GM12874 (cell line): Measurements from ENCODE around the gene APOBEC3G.

ENCODE experiments used
- TF ChIP-seq, protein P1 (sequence below): IDR thresholded peaks from 2 replicates; pipeline ENCODE4 v1.5.1; 2011; ENCODE audit warnings: low read depth, mild to moderate bottlenecking, control low read depth, low read length, moderate library complexity; ENCODE audit not compliant: insufficient read depth

APOBEC3G gene

DNA sequence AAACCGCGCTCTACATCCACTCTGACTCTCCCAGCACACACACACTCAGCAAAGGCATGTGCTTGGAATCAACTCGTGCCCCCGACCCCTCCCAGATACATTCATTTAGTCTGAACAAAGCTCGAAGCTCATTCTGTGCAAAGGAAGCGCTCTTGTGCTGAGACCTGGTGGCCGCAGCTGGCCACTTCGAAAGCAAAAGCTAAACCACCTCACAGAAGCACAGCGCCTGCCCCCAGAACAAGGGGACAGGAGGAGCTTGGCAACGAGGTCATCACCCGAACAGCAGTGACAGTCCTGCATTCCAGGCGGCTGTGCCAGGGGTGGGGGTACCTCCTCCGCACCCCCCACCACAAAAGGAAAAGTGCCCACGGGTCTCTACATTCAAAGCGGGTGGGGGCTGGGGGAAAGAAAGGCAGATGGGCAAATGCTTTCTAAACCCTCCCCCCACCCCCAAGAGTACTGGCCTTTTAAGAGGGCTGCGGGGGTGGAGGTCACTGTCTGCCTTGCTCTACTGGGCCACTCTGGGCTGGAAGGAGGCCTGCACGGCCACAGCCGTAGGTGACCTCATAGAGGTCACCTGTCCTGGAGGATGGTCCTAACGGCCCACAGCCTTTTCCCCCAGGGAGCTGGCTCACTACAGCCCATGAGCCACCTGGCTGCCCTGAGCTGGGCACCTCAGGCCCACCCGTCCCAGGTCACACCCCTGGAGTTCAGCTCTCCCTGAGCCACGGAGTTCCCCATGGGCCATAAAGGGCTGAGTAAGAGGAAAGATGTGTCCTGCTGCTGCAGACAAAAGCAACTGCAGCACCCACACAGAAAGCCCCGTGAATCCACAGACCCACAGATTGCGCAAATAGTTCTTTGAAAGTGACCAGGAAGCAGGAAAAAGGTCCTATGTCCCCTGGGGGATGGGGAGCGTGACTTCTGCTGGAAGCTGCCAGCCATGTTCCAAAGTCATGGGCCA lies 54.1 kb downstream of the APOBEC3G start:
- TF ChIP-seq, protein P1, sequence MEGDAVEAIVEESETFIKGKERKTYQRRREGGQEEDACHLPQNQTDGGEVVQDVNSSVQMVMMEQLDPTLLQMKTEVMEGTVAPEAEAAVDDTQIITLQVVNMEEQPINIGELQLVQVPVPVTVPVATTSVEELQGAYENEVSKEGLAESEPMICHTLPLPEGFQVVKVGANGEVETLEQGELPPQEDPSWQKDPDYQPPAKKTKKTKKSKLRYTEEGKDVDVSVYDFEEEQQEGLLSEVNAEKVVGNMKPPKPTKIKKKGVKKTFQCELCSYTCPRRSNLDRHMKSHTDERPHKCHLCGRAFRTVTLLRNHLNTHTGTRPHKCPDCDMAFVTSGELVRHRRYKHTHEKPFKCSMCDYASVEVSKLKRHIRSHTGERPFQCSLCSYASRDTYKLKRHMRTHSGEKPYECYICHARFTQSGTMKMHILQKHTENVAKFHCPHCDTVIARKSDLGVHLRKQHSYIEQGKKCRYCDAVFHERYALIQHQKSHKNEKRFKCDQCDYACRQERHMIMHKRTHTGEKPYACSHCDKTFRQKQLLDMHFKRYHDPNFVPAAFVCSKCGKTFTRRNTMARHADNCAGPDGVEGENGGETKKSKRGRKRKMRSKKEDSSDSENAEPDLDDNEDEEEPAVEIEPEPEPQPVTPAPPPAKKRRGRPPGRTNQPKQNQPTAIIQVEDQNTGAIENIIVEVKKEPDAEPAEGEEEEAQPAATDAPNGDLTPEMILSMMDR, result no peak

DNA sequence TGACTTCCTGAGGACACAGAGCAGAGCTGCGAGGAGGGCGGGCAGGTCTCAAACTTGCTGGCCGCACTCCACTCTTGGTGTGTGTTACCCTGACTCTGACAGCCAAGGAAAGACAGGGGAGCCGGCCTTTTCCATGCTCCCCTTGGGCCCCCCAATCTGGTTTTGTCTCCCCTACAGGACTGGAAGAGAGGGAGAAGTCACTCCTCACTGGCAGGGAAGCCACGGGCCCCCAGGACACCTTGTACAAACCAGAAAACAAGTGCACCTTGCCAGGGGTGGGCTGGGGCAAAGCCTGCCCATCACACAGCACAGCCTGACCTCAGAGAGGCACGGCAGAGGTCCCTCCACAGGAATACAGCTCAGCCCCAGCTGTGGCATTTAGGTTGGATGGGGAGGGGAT lies 55.2 kb downstream of the APOBEC3G start:
- TF ChIP-seq, protein P1, result no peak

DNA sequence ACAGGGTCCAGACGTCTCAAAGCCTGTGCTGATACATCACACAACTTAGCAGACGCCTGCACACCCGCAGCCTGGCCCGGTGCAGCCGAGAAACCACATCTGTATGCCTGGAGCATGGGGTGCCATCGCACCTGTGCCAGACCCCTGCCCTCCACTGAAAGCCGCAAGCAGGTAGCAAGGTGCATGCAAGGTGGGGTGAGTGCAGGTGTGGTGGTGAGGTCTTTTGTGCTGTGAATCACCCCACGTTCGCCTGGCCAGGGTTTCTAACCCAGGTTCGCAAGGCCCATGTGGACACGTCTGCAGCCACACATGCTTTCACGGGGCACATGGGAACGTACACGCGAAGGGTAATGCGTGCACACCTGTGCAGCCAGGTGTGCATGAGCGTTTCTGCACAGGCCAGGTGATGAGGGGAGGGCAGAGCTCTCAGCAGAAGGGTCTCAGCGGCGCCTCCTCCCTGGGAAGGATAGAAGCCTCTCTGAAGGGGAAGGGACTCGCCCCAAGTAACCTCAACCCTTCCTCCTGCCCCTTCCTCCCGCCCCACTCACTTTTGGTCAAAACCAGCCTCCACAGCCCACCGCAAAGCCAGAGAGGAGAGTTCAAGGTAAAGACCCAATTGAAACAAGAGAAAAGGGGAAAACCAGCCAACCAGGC lies 55.9 kb downstream of the APOBEC3G start:
- TF ChIP-seq, protein P1, result no peak

DNA sequence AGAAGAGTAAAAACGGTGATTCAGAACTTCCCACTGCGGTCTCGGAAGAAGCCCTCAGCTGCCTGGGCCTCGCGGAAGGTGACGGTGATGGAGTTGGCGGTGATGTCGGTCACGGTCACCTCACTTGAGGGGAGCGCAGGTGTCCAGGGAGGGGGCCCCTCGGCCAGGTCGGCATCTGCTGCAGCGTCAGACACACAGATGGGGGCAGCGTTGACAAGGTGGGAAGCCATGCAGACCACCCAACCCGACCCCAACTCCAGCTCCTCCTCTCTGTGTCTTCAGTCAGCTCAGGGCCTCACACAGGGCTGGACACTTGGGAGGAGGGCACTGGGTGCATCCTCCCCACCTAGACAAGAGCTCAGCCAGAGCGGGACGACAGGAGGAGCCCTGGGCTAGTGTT lies 56.8 kb downstream of the APOBEC3G start:
- TF ChIP-seq, protein P1, result no peak

DNA sequence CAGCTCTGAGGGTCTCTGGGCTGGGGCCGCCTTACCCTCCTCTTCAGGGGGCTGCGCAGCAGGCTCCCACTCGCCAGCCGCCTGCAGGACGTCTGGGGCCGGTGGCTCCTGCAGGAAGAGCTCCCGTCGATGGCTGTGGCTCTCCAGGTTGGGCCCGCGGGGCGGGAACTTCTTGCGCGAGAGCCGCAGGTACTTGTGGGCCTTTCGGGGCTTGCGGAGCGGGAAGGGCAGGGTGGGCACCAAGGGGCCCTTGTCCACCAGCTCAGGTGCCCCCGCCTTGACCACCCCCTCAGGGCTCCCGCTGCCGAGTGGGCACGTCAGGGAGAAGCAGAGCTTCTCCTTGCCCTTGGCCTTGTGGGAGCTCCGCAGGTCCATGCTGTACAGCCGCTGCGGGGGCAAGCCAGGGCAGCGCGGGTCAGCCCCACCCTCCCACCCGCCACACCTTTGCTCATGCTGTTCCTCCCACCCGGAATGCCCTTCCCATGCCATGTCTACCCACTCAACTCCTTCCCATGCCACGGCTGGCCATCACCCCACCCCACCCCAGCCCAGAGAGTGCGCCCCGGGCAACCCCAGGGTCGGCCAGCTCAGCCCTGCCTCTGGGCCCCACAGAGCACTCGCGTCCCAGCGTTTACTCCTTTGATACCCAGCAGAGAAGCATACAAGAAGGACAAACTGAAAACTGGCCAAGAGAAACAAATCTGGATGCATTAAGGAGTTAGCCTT lies 57.5 kb downstream of the APOBEC3G start:
- TF ChIP-seq, protein P1, result no peak

DNA sequence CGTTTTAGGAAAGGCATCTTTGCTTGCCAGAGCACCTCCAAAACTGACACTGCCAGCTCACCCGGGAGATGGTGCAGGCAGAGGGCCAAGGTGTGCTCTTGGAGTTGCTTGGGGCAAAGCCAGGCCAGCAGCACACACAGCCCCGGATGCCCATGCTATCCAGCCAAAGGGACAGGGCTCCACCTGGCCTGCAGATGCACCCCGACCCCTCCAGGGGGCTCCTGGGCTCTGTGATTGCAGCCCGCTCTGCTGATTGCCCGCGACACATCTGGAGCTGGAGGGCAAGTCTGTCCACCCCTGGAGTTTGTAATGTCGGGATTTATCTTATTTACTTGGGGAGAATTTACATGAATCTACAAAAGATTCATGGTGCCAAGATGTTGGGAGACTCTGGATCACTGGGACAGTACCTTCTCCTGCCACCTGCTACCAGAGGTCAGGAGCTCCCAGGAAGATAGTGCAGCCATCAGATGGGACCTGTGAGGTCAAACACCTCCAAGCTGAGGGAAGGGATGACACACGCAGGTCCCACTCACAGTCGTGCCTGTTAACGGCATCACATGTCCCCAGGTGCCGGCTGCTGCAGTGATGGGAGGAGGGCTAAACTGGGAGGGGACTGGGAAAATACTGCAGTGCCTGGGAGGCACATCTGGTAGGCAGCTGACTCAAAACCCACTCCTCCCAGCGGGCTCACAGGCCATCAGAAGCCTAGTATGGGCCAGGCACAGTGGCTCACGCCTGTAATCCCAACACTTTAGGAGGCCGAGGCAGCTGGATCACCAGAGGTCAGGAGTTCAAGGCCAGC lies 58.2 kb downstream of the APOBEC3G start:
- TF ChIP-seq, protein P1, result peak; percentile 75
